Testis (tissue), 3 donors: ENCODE measurements around the gene NEURL4. TPM values are rescaled to one million over a fixed set of nuclear protein-coding genes. Genes with fewer than 3 reads are reported as not detected.

Source experiments
- DNase-seq: peaks from one replicate; pipeline ENCODE4 v3.0.0-alpha.2; 2019
- H3K27ac ChIP-seq, 2 donors: fragments of 200-600 bp; sonication (generic); one replicate each; pipeline ENCODE4 v1.5.1; 2019
- H3K27me3 ChIP-seq: fragments of 200-600 bp; sonication (generic); one replicate; pipeline ENCODE4 v1.5.1; 2019
- H3K36me3 ChIP-seq: fragments of 200-600 bp; sonication (generic); one replicate; pipeline ENCODE4 v1.5.1; 2017; ENCODE audit warnings: low read depth; ENCODE audit errors: missing control alignments
- H3K4me1 ChIP-seq: fragments of 200-600 bp; sonication (generic); one replicate; pipeline ENCODE4 v1.5.1; 2019
- H3K4me3 ChIP-seq, 2 donors: fragments of 200-600 bp; sonication (generic); one replicate each; pipeline ENCODE4 v1.5.1; 2017 to 2019
- H3K9me3 ChIP-seq: fragments of 200-600 bp; sonication (generic); one replicate; pipeline ENCODE4 v1.5.1; 2017
- CTCF ChIP-seq, 3 experiments: fragments of 450-650 bp in 2 of 3; fragments of 200-600 bp in 1 of 3; sonication (generic) in 1 of 3; IDR thresholded peaks; one replicate each; pipeline ENCODE4 v1.5.1; 2016 to 2019; ENCODE audit warnings: antibody characterized with exemption in 3 of 3, mild to moderate bottlenecking in 2 of 3, moderate library complexity in 1 of 3
- POLR2A ChIP-seq: fragments of 450-650 bp; IDR thresholded peaks from one replicate; pipeline ENCODE4 v1.6.1; 2017; ENCODE audit warnings: antibody characterized with exemption, mild to moderate bottlenecking, moderate library complexity
- WGBS, 2 donors: methylation state at CpG; one replicate each; pipeline ENCODE4 v1.1.5; 2018; 5-methylcytosine and 5-hydroxymethylcytosine counted together
- intact Hi-C: fragments of 100-400 bp; cut with DNase I; formaldehyde crosslinking; loops from one replicate; pipeline ENCODE4 v1.15.1; 2023; ENCODE audit warnings: low total_unique reads
- polyA plus RNA-seq: library from polyadenylated mRNA; stranded (reverse); fragments of 350-450 nt; fragmentation: Illumina TruSeq; extraction: RNeasy Lipid Tissue Mini Kit (QIAGEN cat#74804); gene quantifications from one replicate; pipeline ENCODE4 v1.2.3, GENCODE V29; 2014; ENCODE audit warnings: low read depth, low replicate concordance; ENCODE audit not compliant: insufficient read depth
- small RNA-seq, 2 donors: library from RNA; depleted of rRNA; stranded (forward); fragments of <200 nt; gene quantifications; one replicate each; pipeline ENCODE3, GENCODE V24; 2016
- total RNA-seq, 2 donors: library from RNA; depleted of rRNA; stranded (reverse); fragments of >200 nt; gene quantifications; one replicate each; pipeline ENCODE4 v1.2.3, GENCODE V29; 2016

Gene NEURL4
- total and polyA plus RNA-seq, 3 donors from 2014 or later, result 34.5 to 50.6 (median 38.3) TPM

- H3K4me1 ChIP-seq, result peaks cover 12% of the 10 kb centered on the region
Observed at GRCh38 chr17:7281074-7281952, 47.8 kb downstream of the NEURL4 start, which contains the start of gene SLC2A4. Gene SLC2A4 (plus strand): TSS chr17:7281718. CDS start chr17:7281935, 217 bp downstream.

GRCh38 chr17:7280519-7281073 is 48.5 kb downstream of the NEURL4 start:
- WGBS, 2 donors, result 0 to 1% methylated on average over 20 to 29 of the region's 29 CpGs
- Histone ChIP-seq H3K27ac (peak overlapping the region; percentile 82 to 83), H3K4me1 (peaks cover 12% of the 10 kb centered on the region), H3K27me3 (no peaks in the 10 kb centered on the region), H3K4me3 (peak overlapping the region; percentile 49 to 60), H3K36me3 (no peaks in the 10 kb centered on the region), H3K9me3 (no peaks in the 10 kb centered on the region)
- TF ChIP-seq POLR2A (no peak), CTCF (IDR thresholded peaks at IDR 0.05) (peak; percentile 76 to 98 (median 82))
- intact Hi-C loops, result no loop called here
- peak; percentile 89 for DNase-seq

More at GRCh38 chr17:7281074-7281952, 47.8 kb downstream of the NEURL4 start, which contains the start of gene SLC2A4:
- peak within 1 kb of the TSS; percentile 82 to 83 for H3K27ac ChIP-seq
- no peaks in the 10 kb centered on the region for H3K9me3 ChIP-seq
- peak within 1 kb of the TSS; percentile 49 to 60 for H3K4me3 ChIP-seq
- H3K27me3 ChIP-seq, result no peaks in the 10 kb centered on the region
- intact Hi-C loops, result no loop called here
- WGBS, 2 donors, result 1% methylated on average over 41 to 71 of the region's 71 CpGs
- TF ChIP-seq CTCF (IDR thresholded peaks at IDR 0.05) (no peak), POLR2A (no peak)
- no peaks in the 10 kb centered on the region for H3K36me3 ChIP-seq
- peak; percentile 97 for DNase-seq

- TF ChIP-seq POLR2A (no peak), CTCF (IDR thresholded peaks at IDR 0.05) (no peak)
- Histone ChIP-seq H3K27me3 (no peaks in the 10 kb centered on the region), H3K36me3 (no peaks in the 10 kb centered on the region), H3K4me3 (no peak overlapping the region), H3K9me3 (no peaks in the 10 kb centered on the region), H3K27ac (no peak overlapping the region), H3K4me1 (peaks cover 12% of the 10 kb centered on the region)
- 88 to 89% methylated on average over 8 of the region's 8 CpGs for WGBS, 2 donors
- no peak for DNase-seq
- intact Hi-C loops, result no loop called here
Observed at GRCh38 chr17:7279448-7279847, 49.7 kb downstream of the NEURL4 start.

GRCh38 chr17:7266784-7267183 is 62.4 kb downstream of the NEURL4 start:
- Histone ChIP-seq H3K27ac (no peak overlapping the region), H3K27me3 (no peaks in the 10 kb centered on the region), H3K9me3 (no peaks in the 10 kb centered on the region), H3K4me1 (no peaks in the 10 kb centered on the region), H3K36me3 (no peaks in the 10 kb centered on the region), H3K4me3 (no peak overlapping the region)
- intact Hi-C loops, result no loop called here
- TF ChIP-seq CTCF (IDR thresholded peaks at IDR 0.05) (no peak), POLR2A (no peak)
- 43 to 83% methylated on average over 1 of the region's 1 CpG for WGBS, 2 donors
- no peak for DNase-seq

Small RNA genes lying within 50 kb of the gene (small RNA-seq; reads per million reads assigned to genes)
- gene AC026954.2 (0 reads per million in 2 donors), gene RF00019 (0 reads per million in 2 donors)

Other genes with a start within 250 kb of the NEURL4 start
Only the 30 nearest of the 34 such genes appear.
- gene ASGR2, start 214.5 kb downstream of the NEURL4 start, total RNA-seq, result 1 to 10 TPM in 1 of 2 donors, under 1 TPM in 1; 0.47 to 1.1 TPM
- gene ASGR2, start 214.5 kb downstream of the NEURL4 start, polyA plus RNA-seq, result 2.6 TPM
- gene ASGR1, start 150.0 kb downstream of the NEURL4 start, total RNA-seq, result 10 to 100 TPM; 11.5 to 19.1 TPM
- gene ASGR1, start 150.0 kb downstream of the NEURL4 start, polyA plus RNA-seq, result 21.3 TPM
- gene DLG4, start 109.5 kb downstream of the NEURL4 start, total RNA-seq, result 10 to 100 TPM; 26.3 to 49.8 TPM
- 45.9 TPM for gene DLG4, start 109.5 kb downstream of the NEURL4 start, polyA plus RNA-seq
- 100 to 1,000 TPM; 298 to 458 TPM for gene ACADVL, start 109.4 kb downstream of the NEURL4 start, total RNA-seq
- 334 TPM for gene ACADVL, start 109.4 kb downstream of the NEURL4 start, polyA plus RNA-seq
- gene DVL2, start 94.8 kb downstream of the NEURL4 start, total RNA-seq, result 100 to 1,000 TPM in 1 of 2 donors, 10 to 100 TPM in 1; 81.3 to 102 TPM
- gene DVL2, start 94.8 kb downstream of the NEURL4 start, polyA plus RNA-seq, result 43.6 TPM
- 10 to 100 TPM; 54.9 to 61.6 TPM for gene PHF23, start 89.9 kb downstream of the NEURL4 start, total RNA-seq
- 53.4 TPM for gene PHF23, start 89.9 kb downstream of the NEURL4 start, polyA plus RNA-seq
- 100 to 1,000 TPM; 521 to 683 TPM for gene GABARAP, start 86.9 kb downstream of the NEURL4 start, total RNA-seq
- gene GABARAP, start 86.9 kb downstream of the NEURL4 start, polyA plus RNA-seq, result 1,171 TPM
- 10 to 100 TPM; 86.4 to 94.0 TPM for gene CTDNEP1, start 77.6 kb downstream of the NEURL4 start, total RNA-seq
- 138 TPM for gene CTDNEP1, start 77.6 kb downstream of the NEURL4 start, polyA plus RNA-seq
- gene ELP5, start 77.1 kb downstream of the NEURL4 start, total RNA-seq, result 100 to 1,000 TPM; 107 to 123 TPM
- gene ELP5, start 77.1 kb downstream of the NEURL4 start, polyA plus RNA-seq, result 295 TPM
- gene CLDN7, start 66.9 kb downstream of the NEURL4 start, total RNA-seq, result 1 to 10 TPM; 4.5 to 6.9 TPM
- gene CLDN7, start 66.9 kb downstream of the NEURL4 start, polyA plus RNA-seq, result 8.8 TPM
- gene SLC2A4, start 47.6 kb downstream of the NEURL4 start, total RNA-seq, result 1 to 10 TPM; 4.2 to 6.6 TPM
- 4.7 TPM for gene SLC2A4, start 47.6 kb downstream of the NEURL4 start, polyA plus RNA-seq
- 100 to 1,000 TPM; 276 to 549 TPM for gene YBX2, start 34.7 kb downstream of the NEURL4 start, total RNA-seq
- gene YBX2, start 34.7 kb downstream of the NEURL4 start, polyA plus RNA-seq, result 1,120 TPM
- 100 to 1,000 TPM; 193 to 229 TPM for gene EIF5A, start 21.7 kb downstream of the NEURL4 start, total RNA-seq
- 388 TPM for gene EIF5A, start 21.7 kb downstream of the NEURL4 start, polyA plus RNA-seq
- 100 to 1,000 TPM; 204 to 239 TPM for gene GPS2, start 14.0 kb downstream of the NEURL4 start, total RNA-seq
- gene GPS2, start 14.0 kb downstream of the NEURL4 start, polyA plus RNA-seq, result 219 TPM
- 100 to 1,000 TPM in 1 of 2 donors, 10 to 100 TPM in 1; 12.6 to 140 TPM for gene ACAP1, start 7.2 kb upstream of the NEURL4 start, total RNA-seq
- 95.2 TPM for gene ACAP1, start 7.2 kb upstream of the NEURL4 start, polyA plus RNA-seq
- gene KCTD11, start 22.8 kb upstream of the NEURL4 start, total RNA-seq, result 1 to 10 TPM; 4.8 to 5.0 TPM
- 6.8 TPM for gene KCTD11, start 22.8 kb upstream of the NEURL4 start, polyA plus RNA-seq
- 1 to 10 TPM; 2.8 to 6.6 TPM for gene TMEM95, start 25.8 kb upstream of the NEURL4 start, total RNA-seq
- gene TMEM95, start 25.8 kb upstream of the NEURL4 start, polyA plus RNA-seq, result 9.9 TPM
- 1 to 10 TPM; 3.7 to 6.8 TPM for gene TNK1, start 51.8 kb upstream of the NEURL4 start, total RNA-seq
- gene TNK1, start 51.8 kb upstream of the NEURL4 start, polyA plus RNA-seq, result 4.0 TPM
- 10 to 100 TPM; 13.6 to 19.4 TPM for gene PLSCR3, start 65.2 kb upstream of the NEURL4 start, total RNA-seq
- 14.2 TPM for gene PLSCR3, start 65.2 kb upstream of the NEURL4 start, polyA plus RNA-seq
- 10 to 100 TPM; 18.7 to 33.3 TPM for gene TMEM256, start 74.8 kb upstream of the NEURL4 start, total RNA-seq
- 27.3 TPM for gene TMEM256, start 74.8 kb upstream of the NEURL4 start, polyA plus RNA-seq
- gene NLGN2, start 78.5 kb upstream of the NEURL4 start, total RNA-seq, result 10 to 100 TPM in 1 of 2 donors, 1 to 10 TPM in 1; 9.9 to 10.7 TPM
- gene NLGN2, start 78.5 kb upstream of the NEURL4 start, polyA plus RNA-seq, result 8.4 TPM
- gene SPEM1, start 91.0 kb upstream of the NEURL4 start, total RNA-seq, result 10 to 100 TPM in 1 of 2 donors, 1 to 10 TPM in 1; 8.5 to 18.7 TPM
- gene SPEM1, start 91.0 kb upstream of the NEURL4 start, polyA plus RNA-seq, result 67.7 TPM
- 100 to 1,000 TPM in 1 of 2 donors, 10 to 100 TPM in 1; 41.4 to 202 TPM for gene SPEM2, start 96.3 kb upstream of the NEURL4 start, total RNA-seq
- 111 TPM for gene SPEM2, start 96.3 kb upstream of the NEURL4 start, polyA plus RNA-seq
- gene SPEM3, start 99.5 kb upstream of the NEURL4 start, total RNA-seq, result 10 to 100 TPM in 1 of 2 donors, 1 to 10 TPM in 1; 5.7 to 18.8 TPM
- 63.0 TPM for gene SPEM3, start 99.5 kb upstream of the NEURL4 start, polyA plus RNA-seq
- gene TMEM102, start 106.1 kb upstream of the NEURL4 start, total RNA-seq, result 10 to 100 TPM in 1 of 2 donors, 1 to 10 TPM in 1; 7.9 to 11.7 TPM
- 6.5 TPM for gene TMEM102, start 106.1 kb upstream of the NEURL4 start, polyA plus RNA-seq
- 1 to 10 TPM; 3.2 to 4.2 TPM for gene FGF11, start 110.2 kb upstream of the NEURL4 start, total RNA-seq
- gene FGF11, start 110.2 kb upstream of the NEURL4 start, polyA plus RNA-seq, result 4.6 TPM
- 1 to 10 TPM; 6.2 to 7.4 TPM for gene CHRNB1, start 115.7 kb upstream of the NEURL4 start, total RNA-seq
- 6.9 TPM for gene CHRNB1, start 115.7 kb upstream of the NEURL4 start, polyA plus RNA-seq
- 10 to 100 TPM; 34.0 to 43.4 TPM for gene ZBTB4, start 150.3 kb upstream of the NEURL4 start, total RNA-seq
- 39.5 TPM for gene ZBTB4, start 150.3 kb upstream of the NEURL4 start, polyA plus RNA-seq
- 1 to 10 TPM; 1.8 to 3.9 TPM for gene SLC35G6, start 152.1 kb upstream of the NEURL4 start, total RNA-seq
- gene SLC35G6, start 152.1 kb upstream of the NEURL4 start, polyA plus RNA-seq, result 3.9 TPM
- gene POLR2A, start 155.0 kb upstream of the NEURL4 start, total RNA-seq, result 100 to 1,000 TPM; 359 to 391 TPM
- gene POLR2A, start 155.0 kb upstream of the NEURL4 start, polyA plus RNA-seq, result 175 TPM